ENCODE results near the gene NIN.

DNA sequence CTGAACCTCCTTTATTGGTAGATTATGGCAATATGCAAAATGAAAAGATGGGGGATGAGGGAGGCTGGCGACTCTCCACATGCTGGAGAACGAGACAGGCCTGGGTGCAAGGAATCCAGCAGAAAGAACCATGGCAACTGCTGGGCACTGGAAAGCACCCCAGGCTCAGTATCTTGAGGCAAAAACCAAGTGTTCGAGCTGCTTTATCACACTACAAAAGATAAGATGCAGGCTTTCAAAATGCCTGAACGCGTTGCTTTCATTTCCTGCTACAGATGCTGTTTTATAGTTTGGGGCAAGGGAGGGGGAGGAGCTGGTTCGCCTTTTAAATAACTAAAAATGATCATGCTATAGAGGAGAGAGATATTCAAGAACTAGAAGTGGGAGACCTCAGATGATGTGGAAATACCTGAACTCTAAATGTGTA lies 38.9 kb downstream of the NIN start:
- TF ChIP-seq POLR2A (IDR thresholded peaks at IDR 0.05; ENCODE audit: low read length) (no peak), GATA1 (IDR thresholded peaks at IDR 0.05; ENCODE audit: low read depth, low read length) (no peak)

Data from erythroblast (primary cell).